OCI-LY3 (cell line): ENCODE results near the gene MYOG.

ENCODE experiments used
- H2AFZ ChIP-seq: fragments of 200-600, 300-600 bp; shearing (Covaris generic); 2 replicates; pipeline ENCODE4 v1.6.0; 2014; ENCODE audit warnings: antibody characterized with exemption, low read depth, low read length
- H3K27ac ChIP-seq: fragments of 200-600, 300-600 bp; sonication (generic); 2 replicates; pipeline ENCODE4 v1.5.1; 2014; ENCODE audit warnings: mild to moderate bottlenecking, low read length, moderate library complexity, mixed read lengths
- H3K27me3 ChIP-seq: fragments of 200-600, 300-600 bp; sonication (generic); 2 replicates; pipeline ENCODE4 v1.6.1; 2014; ENCODE audit warnings: low read depth, low read length, mixed read lengths
- H3K36me3 ChIP-seq: fragments of 200-600, 300-600 bp; sonication (generic); replicated peaks from 2 replicates; pipeline ENCODE3; 2014; ENCODE audit warnings: low read depth, low read length, mixed read lengths
- H3K4me1 ChIP-seq: fragments of 300-600, 200-600 bp; sonication (generic); 2 replicates; pipeline ENCODE4 v1.6.1; 2014; ENCODE audit warnings: low read length, mixed read lengths
- H3K4me2 ChIP-seq: fragments of 200-600, 300-600 bp; sonication (generic); 2 replicates; pipeline ENCODE4 v1.6.1; 2014; ENCODE audit warnings: low read length, mixed read lengths
- H3K4me3 ChIP-seq: fragments of 300-600, 200-600 bp; sonication (generic); 2 replicates; pipeline ENCODE4 v1.5.1; 2014; ENCODE audit warnings: antibody characterized with exemption, mild to moderate bottlenecking, low read length, moderate library complexity
- H3K79me2 ChIP-seq: fragments of 300-600, 200-600 bp; shearing (Covaris generic); 2 replicates; pipeline ENCODE4 v1.6.1; 2014; ENCODE audit warnings: mild to moderate bottlenecking, low read length, mixed read lengths
- H3K9ac ChIP-seq: fragments of 300-600, 200-600 bp; shearing (Covaris generic); 2 replicates; pipeline ENCODE4 v1.6.0; 2014; ENCODE audit warnings: mild to moderate bottlenecking, low read length, moderate library complexity
- H3K9me3 ChIP-seq: fragments of 200-600, 300-600 bp; shearing (Covaris generic); 2 replicates; pipeline ENCODE4 v1.6.1; 2014; ENCODE audit warnings: low read length, mixed read lengths; ENCODE audit not compliant: insufficient read depth
- H4K20me1 ChIP-seq: fragments of 200-600, 300-600 bp; sonication (generic); 2 replicates; pipeline ENCODE4 v1.6.1; 2016; ENCODE audit warnings: low read length, mixed read lengths; ENCODE audit not compliant: insufficient read depth
- CTCF ChIP-seq: fragments of 200-600, 300-600 bp; sonication (generic); IDR thresholded peaks from 2 replicates; pipeline ENCODE4 v1.5.1; 2014; ENCODE audit warnings: antibody characterized with exemption, low read length, low read depth
- EZH2phosphoT487 ChIP-seq: fragments of 200-600 bp; shearing (Covaris generic); IDR thresholded peaks from 2 replicates; pipeline ENCODE4 v1.6.1; 2018; ENCODE audit warnings: antibody characterized with exemption, mixed run types, low read depth

Gene MYOG

GRCh38 chr1:203103829-203104495 is 18.1 kb upstream of the MYOG start:
- Histone ChIP-seq H4K20me1 (no peaks in the 10 kb centered on the region), H3K4me2 (no peak overlapping the region), H3K27ac (no peak overlapping the region), H2AFZ (no peak overlapping the region), H3K9me3 (no peaks in the 10 kb centered on the region), H3K36me3 (no peaks in the 10 kb centered on the region), H3K79me2 (no peaks in the 10 kb centered on the region), H3K4me1 (no peaks in the 10 kb centered on the region), H3K4me3 (no peak overlapping the region), H3K27me3 (peaks cover 36% of the 10 kb centered on the region), H3K9ac (no peak overlapping the region)
- TF ChIP-seq CTCF, result no peak
- no peak for TF ChIP-seq EZH2phosphoT487

DNA sequence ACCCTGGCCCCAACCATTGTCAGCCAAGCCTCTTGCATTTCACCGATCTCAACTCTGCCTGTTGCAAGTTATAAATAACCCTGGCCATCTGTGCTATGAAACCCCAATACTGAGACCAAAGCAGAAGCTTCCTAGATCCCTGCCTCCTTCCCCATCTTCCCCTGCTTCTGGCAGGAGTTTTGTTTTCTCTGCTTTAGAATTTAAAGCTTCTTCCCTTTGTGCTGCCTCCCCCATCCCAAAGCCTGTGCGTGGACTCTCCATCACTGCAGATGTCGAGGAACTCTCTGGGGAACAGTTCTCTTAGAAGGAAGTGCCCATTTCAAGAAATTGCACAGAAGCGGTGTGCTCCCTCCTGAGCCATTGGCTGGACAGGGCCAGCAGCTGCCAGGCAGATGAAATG is 17.4 kb upstream of the MYOG start:
- TF ChIP-seq EZH2phosphoT487 (no peak), CTCF (no peak)
- H3K9me3 ChIP-seq, result no peaks in the 10 kb centered on the region
- H3K27ac ChIP-seq, result no peak overlapping the region
- no peak overlapping the region for H3K4me2 ChIP-seq
- H2AFZ ChIP-seq, result no peak overlapping the region
- H4K20me1 ChIP-seq, result no peaks in the 10 kb centered on the region
- H3K27me3 ChIP-seq, result peaks cover 35% of the 10 kb centered on the region
- no peaks in the 10 kb centered on the region for H3K4me1 ChIP-seq
- no peaks in the 10 kb centered on the region for H3K79me2 ChIP-seq
- H3K9ac ChIP-seq, result no peak overlapping the region
- H3K4me3 ChIP-seq, result no peak overlapping the region
- no peaks in the 10 kb centered on the region for H3K36me3 ChIP-seq

DNA sequence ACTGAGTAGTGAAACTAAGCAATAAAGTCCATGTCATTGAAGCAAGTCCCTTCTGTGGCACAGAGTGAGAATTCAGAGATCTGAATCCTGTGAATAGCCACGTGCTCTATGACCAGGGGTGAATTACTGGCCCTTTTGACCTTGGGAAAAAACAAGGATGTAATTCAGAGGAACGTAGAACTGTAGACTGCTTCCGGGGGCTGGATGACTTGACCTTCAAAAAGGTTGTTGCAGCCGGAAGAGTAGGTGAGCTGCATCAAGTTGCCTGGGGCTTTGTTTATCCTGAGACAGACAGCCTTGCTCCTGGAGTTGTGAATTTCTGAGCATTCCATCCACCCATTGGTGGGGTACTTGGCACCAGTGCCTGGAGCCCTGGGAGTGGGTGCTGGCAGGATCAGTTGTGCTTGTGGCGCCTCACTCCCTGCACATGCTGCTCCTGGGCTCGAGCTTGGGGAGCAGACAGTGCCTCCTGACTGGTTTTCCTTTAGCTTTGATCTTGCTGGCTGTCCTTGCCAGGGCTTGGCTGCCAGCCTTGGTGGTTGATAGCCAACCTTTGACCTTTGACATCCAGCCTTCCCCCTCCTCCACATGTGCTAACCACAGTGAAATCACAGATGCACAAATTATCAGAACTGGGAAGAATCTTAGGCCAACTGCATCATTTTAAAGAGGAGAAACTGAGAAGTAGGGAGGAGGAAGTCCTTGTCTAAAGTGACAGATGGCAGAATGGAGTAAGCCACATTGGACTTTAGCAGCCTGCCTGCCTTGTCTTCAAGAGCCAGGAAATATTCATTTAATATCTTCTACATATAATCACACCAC is 16.2 kb upstream of the MYOG start:
- Histone ChIP-seq H3K36me3 (no peaks in the 10 kb centered on the region), H2AFZ (no peak overlapping the region), H3K9ac (no peak overlapping the region)

More for the DNA sequence above, 16.2 kb upstream of the MYOG start:
- no peak overlapping the region for H3K27ac ChIP-seq
- H3K79me2 ChIP-seq, result no peaks in the 10 kb centered on the region
- H3K9me3 ChIP-seq, result no peaks in the 10 kb centered on the region
- TF ChIP-seq EZH2phosphoT487 (no peak), CTCF (no peak)
- no peaks in the 10 kb centered on the region for H4K20me1 ChIP-seq
- H3K4me1 ChIP-seq, result no peaks in the 10 kb centered on the region
- no peak overlapping the region for H3K4me3 ChIP-seq
- H3K27me3 ChIP-seq, result peaks cover 26% of the 10 kb centered on the region
- no peak overlapping the region for H3K4me2 ChIP-seq
